SK-N-SH (cell line): ENCODE measurements around the gene SPG11.

Source experiments
- CTCF ChIP-seq: fragments of 200-600 bp; sonication (generic); IDR thresholded peaks from 2 replicates; pipeline ENCODE4 v1.6.1; 2017; ENCODE audit warnings: antibody characterized with exemption, mild to moderate bottlenecking, moderate library complexity
- FOSL2 ChIP-seq: IDR thresholded peaks from 2 replicates; pipeline ENCODE4 v1.4.0; 2012; ENCODE audit warnings: low read depth, mild to moderate bottlenecking, moderate library complexity, borderline replicate concordance
- JUND ChIP-seq: IDR thresholded peaks from 2 replicates; pipeline ENCODE4 v1.4.0; 2012
- NFIC ChIP-seq: IDR thresholded peaks from 2 replicates; pipeline ENCODE4 v1.4.0; 2012; ENCODE audit warnings: borderline replicate concordance
- POLR2AphosphoS5 ChIP-seq: IDR thresholded peaks from 2 replicates; pipeline ENCODE4 v1.6.1; 2012; ENCODE audit warnings: low read depth, low read length
- RAD21 ChIP-seq: IDR thresholded peaks from 2 replicates; pipeline ENCODE4 v1.6.1; 2012; ENCODE audit warnings: mild to moderate bottlenecking, low read length
- RFX5 ChIP-seq: IDR thresholded peaks from 2 replicates; pipeline ENCODE4 v1.6.1; 2012; ENCODE audit warnings: mild to moderate bottlenecking, improper control_type of control experiment, low read length
- SIN3A ChIP-seq: IDR thresholded peaks from 2 replicates; pipeline ENCODE4 v1.6.1; 2012; ENCODE audit warnings: low read depth, mild to moderate bottlenecking, low read length, moderate library complexity, borderline replicate concordance
- YY1 ChIP-seq: IDR thresholded peaks from 2 replicates; pipeline ENCODE4 v1.4.0; 2012; ENCODE audit warnings: low read depth, mild to moderate bottlenecking
- TF ChIP-seq, protein P1 (sequence below): IDR thresholded peaks from 2 replicates; pipeline ENCODE4 v1.4.0; 2012; ENCODE audit warnings: low read depth
- TF ChIP-seq, protein P2 (sequence below): IDR thresholded peaks from 2 replicates; pipeline ENCODE4; 2012

- no peak for TF ChIP-seq CTCF
- no peak for TF ChIP-seq FOSL2
- no peak for TF ChIP-seq RFX5
- TF ChIP-seq NFIC, result no peak
- TF ChIP-seq YY1, result no peak
- no peak for TF ChIP-seq JUND
- no peak for TF ChIP-seq RAD21
- TF ChIP-seq, protein P1, sequence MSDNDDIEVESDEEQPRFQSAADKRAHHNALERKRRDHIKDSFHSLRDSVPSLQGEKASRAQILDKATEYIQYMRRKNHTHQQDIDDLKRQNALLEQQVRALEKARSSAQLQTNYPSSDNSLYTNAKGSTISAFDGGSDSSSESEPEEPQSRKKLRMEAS, result no peak
- no peak for TF ChIP-seq POLR2AphosphoS5
- TF ChIP-seq, protein P2, sequence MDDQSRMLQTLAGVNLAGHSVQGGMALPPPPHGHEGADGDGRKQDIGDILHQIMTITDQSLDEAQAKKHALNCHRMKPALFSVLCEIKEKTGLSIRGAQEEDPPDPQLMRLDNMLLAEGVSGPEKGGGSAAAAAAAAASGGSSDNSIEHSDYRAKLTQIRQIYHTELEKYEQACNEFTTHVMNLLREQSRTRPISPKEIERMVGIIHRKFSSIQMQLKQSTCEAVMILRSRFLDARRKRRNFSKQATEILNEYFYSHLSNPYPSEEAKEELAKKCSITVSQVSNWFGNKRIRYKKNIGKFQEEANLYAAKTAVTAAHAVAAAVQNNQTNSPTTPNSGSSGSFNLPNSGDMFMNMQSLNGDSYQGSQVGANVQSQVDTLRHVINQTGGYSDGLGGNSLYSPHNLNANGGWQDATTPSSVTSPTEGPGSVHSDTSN, result no peak
- no peak for TF ChIP-seq SIN3A
Observed at GRCh38 chr15:44641651-44642050, 21.8 kb downstream of the SPG11 start.
